COLO668 (cell line): Measurements from ENCODE around the gene CHKA.
A peak's percentile ranks its signal among the peaks of the same experiment; 100 is the strongest.

Experiments
- DNase-seq: peaks from one replicate; lab custom pipeline; 2025; ENCODE audit not compliant: unreplicated experiment; lab: John Stamatoyannopoulos, UW

The CHKA gene

DNA sequence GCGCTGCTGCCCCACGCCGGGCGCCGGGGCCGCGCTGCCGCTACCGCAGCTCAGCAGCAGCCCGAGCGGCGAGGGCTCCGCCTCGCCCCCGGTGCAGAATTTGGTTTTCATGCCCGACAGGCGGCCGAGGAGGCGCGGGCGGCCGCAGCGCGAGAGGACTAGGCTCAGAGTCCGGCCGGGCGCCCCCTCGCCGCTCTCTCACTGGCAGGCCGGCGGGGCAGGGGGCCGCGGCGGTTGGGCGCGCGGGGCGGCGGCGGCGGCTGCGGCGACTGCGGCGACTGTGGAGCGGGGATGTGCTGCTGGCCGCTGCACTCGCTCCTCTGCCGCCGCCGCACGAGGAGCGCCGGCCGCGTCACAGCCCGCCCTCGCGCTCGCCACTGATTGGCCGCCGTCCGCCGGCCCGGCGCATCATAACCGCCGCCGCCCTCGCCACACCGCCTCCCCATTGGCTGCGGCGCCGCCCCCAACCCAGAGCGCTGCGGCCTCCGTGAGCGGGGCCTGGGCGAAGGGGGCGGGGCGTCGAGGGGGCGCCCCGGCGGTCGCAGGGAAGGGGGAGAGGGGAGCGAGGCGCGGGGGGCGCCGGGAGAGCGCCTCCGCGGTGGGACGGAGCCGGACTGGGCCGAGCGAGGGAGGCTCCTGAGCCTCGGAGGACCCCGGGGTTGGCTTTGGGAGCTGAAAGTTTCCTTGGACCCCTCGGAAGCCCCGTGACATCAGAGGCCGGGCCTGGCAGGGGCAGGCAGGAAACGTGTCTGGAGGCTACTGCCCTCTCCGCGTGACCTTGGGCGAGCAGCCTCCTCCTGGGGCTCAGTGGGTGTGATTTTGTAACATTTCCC, at the start of gene CHKA:
TSS of gene CHKA (minus strand) at position 322 of the 833 bp plus-strand sequence. CDS start at position 111, 211 bp downstream.
- peak; percentile 96 for DNase-seq

DNA sequence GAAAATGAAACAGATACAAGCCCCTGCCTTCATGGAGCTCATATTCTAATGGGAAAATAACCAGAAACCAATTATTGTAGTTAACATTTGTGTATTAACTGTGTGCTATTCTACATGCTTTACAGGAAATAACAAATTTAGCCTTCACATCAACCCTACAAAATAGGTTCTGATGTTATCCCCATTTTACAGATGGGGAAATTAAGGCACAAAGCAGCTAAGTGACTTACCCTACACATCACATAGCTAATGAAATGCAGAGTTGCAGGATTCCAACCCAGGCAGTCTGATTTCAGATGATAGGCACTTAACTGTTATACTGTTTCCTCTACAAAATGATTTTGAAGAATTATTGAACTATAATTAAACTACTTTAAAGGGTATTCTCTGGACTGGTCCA, 48.3 kb upstream of the CHKA start:
- no peak for DNase-seq

DNA sequence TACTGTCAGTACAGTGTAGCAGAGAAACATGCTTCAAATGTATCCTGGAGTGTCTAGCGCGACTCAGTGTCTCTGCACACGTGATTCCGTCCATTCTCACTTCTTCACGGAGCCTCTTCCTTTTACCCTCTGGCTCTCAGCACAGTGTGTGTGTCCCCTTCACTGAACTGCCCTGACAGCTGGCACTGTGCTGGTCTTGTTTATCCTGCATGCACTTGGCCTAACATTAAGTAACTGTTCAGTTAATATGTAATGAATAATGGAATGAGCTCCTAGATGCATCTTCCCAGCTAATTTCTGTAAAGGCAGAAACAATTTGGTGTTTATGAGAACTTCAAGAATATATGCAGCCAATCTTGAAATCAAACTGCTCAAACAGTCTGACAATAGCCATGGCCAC, 47.5 kb upstream of the CHKA start:
- DNase-seq, result no peak

DNA sequence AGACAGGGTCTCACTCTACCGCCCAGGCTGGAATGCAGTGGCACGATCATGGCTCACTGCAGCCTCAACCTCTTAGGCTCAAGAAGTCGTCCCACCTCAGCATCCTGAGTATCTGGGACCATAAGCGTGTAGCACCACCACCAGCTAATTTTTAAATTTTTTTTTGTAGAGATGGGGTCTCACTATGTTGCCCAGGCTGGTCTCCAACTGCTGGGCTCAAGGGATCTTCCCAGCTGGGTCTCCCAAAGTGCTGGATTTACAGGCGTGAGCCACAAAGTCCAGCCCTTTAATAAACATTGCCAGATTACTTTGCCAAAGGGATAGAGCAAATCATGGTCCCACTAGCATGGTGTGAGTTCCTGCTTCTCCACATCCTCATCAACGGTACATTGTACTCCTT, 46.3 kb upstream of the CHKA start:
- no peak for DNase-seq

DNA sequence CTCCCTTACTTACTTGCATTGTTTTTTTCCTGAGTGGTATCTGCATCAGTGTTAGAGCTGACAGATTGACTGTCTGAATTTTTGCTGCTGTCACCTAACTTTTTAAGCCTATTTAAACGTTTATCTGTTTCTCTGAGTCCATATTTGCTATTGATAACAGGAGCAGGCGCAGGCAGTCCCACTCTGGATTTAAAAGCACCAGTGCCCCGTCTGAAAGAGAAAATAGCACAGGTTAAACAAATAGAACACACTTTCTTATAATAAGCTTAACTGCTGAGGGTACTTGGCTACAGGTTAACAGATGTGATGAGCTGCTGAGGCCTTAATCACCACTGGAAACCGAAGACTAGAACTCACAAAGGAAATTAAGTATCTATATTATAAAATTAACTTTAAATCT, 45.8 kb upstream of the CHKA start:
- no peak for DNase-seq

DNA sequence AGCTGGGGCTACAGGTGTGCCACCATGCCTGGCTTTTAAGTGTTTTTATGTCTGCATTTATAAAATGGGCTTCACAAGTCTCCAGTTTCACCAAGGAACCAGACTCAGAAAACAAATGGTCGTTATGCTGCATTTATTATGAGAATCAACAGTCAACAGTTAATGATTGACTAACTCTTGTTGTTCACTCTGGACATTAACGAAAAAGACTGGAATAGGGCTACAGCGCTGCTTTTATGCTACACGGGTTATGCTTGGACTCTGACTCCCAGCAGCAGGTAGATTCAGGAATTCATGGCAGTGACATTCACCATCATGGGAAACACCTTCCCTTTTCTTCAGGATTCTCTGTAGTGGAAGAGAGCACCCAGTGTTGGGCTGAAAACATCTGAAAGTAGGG, 44.4 kb upstream of the CHKA start:
- no peak for DNase-seq

DNA sequence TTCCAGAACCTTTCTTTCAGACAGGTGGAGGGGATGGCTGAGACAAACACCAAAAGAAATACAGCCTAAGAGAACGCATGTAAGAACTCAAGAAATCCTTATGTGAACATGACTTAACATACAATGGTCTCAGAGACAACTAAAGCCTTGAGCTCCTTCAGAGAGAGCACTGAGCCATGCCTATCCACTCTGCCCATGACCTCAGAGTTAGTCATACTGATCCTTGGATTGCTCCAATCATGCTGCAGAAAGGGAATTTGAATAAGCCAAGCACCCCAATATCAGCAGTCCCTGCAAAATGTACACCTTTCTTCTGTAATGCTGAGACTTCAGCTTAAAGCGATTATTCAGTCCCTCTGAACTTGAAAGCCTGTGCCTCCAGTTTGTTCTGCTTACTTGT, 43.2 kb upstream of the CHKA start:
- no peak for DNase-seq

DNA sequence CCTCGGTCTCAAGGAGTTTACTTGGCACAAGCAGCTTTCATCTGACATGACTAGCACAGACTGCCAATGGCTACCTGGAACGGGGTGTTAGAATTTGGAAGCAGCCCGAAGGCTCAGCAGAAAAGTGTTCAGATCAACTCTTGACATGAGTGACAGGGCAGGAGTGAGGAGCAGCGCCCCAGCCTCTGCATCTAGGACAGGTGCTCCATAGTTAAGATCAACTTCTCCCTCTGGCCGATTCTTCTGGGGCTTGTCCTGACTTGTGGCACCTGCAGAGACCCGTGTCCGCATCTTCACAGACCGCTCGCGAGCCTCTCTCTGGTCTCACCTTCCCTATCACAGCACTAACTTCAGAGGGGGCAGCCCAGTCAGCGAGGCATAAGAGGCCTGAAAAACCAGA, 42.5 kb upstream of the CHKA start:
- DNase-seq, result no peak

DNA sequence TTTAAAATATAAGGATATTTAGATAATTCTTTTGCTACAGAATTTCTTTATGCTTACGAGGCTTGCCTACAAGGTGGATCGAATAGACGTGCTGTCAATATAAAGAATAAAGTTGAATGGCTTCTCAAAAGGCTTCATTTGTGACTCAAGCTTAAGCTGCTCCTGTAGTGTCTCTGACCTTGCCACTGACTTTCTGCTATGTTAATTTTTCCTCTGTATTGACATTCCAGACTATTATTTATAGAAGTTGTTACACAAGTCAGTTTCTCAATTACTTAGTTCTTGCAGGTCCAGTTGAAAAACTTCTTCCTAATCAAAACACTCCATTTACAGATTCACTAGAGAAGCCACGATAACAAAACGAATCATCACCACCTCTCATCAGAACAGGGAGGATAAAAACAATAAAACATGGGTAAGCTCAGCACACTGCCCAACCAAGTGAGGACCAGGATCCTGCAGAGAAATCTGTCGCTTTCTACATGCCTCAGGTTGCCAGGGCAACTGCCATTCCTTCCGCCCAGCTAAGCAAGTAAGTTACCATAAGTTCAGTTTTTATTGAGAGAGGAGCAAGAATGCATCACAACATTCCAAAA, 39.0 kb upstream of the CHKA start:
- DNase-seq, result no peak

DNA sequence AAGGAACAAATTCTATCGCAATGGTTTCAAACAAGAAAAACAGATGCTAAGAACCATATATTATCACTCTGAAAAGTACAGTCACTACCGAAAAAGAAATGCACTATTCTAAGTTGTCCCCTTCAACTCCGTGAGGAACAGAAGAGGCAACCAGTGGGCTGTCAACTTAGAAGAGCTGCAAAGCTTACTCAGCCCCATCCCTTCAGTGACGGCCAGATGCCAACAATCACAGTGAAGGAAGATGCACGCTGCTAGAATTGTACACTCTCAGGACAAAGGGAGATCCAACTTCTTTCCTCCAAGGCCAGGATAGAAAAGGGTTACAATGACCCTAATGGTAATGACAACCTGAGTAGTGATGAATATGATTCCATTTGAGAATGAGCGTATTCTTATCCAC, 38.5 kb upstream of the CHKA start:
- no peak for DNase-seq

DNA sequence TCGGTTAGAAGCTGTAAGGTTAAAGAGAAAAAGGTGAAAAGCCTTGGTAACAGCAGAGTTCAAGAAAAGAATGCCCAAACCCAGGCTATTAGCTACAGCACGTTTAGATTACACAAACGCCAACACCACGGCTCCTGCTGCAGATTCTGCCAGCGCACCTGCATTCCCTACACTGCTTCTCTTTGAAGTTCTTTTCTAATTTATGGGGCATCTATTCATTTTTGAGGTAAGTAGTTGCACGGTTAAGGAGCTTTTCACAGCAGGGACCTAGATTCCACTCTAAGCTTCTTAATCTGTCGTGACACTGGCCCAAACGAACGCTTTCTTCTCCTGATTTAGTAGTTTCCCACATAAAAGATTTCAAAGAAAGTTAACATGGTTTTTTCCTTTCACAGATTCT, 38.0 kb upstream of the CHKA start:
- DNase-seq, result no peak

DNA sequence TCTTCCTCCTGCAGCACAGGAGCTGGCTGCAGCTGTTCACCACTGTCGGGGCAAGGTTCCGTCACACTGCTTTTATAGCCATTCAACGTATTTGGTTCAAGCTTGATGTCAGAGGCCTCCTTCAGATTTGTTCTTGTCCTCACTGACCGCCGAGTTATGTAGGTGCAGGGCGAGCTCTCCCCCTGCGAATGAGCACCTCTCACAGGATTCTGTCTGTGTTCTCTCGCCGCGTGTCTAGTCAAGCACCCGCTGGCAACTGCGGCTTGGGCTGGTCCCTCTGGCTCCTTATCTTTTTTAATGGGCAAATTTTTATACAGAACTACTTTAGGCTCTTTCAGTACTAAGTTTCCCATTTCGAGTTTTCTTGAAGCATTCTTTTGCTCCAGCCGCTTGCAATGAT, 37.4 kb upstream of the CHKA start:
- no peak for DNase-seq

DNA sequence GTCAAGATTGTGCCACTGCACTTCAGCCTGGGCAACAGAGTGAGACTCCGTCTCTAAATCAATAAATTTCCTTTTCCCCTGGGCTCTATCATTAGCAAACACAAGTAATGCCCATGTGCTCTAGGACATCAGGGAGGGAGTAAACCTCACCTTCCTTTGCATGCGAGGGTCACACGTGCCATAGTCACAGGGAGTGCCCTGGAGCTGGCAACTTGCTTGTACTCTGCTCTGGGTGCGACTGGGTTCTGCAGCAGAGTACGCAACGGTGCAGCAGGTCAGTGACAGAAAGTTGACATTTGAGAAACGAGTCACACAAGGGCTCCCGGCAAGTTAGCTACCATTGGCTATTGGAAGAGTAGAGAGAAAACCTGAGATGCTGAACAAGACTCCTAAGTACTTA, 32.6 kb upstream of the CHKA start:
- no peak for DNase-seq

DNA sequence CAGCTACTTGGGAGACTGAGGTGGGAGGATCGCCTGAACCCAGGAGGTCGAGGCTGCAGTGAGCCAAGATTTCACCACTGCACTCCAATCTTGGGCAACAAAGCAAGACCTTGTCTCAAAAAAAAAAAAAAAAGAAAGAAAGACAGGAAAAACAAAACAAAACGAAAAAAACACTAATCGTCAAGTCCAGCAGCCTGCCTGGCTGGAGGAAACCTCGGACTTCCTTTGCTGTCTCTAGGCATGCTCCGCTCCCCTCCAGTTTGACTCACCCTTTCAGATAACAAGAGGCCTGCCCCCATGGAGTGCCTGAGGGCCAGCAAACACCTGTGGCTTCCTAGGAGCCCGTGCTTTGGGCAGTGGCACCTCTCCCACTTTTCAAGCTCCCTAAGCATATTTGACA, 28.8 kb upstream of the CHKA start:
- DNase-seq, result no peak

DNA sequence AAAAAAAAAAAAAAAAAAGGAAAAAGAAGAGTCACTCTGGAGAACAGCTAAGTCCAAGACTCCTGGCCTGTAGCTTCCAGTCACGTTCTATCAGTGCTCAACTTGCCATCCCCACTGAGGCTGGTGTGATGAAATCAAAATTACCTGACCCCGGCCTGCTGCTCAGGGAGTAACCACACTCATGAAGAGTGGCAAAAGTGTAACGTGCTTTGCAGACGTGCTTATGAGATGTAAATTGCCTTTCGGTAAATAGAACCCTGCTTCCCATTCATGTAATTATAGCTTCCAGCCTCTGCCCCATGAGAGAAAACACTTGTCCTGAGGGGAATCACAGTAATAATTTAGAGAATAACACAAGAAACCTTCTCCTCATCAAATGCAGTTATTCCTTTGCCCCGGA, 28.2 kb upstream of the CHKA start:
- no peak for DNase-seq

DNA sequence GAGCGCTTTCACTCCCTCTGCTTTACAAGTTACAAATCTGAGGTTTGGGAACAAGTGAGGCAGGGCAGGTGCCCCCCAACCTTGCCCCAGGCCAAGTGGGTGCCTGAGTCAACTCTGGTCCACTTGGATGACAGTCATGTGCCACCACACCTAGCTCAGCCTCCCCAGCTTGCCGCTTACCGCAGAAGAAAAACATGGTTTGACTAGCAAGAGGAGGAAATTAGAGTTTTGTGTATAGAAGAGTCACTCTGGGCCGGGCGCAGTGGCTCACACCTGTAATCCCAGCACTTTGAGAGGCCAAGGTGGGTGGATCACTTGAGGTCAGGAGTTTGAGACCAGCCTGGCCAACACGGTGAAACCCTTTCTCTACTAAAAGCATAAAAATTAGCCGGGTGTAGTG, 27.7 kb upstream of the CHKA start:
- no peak for DNase-seq

DNA sequence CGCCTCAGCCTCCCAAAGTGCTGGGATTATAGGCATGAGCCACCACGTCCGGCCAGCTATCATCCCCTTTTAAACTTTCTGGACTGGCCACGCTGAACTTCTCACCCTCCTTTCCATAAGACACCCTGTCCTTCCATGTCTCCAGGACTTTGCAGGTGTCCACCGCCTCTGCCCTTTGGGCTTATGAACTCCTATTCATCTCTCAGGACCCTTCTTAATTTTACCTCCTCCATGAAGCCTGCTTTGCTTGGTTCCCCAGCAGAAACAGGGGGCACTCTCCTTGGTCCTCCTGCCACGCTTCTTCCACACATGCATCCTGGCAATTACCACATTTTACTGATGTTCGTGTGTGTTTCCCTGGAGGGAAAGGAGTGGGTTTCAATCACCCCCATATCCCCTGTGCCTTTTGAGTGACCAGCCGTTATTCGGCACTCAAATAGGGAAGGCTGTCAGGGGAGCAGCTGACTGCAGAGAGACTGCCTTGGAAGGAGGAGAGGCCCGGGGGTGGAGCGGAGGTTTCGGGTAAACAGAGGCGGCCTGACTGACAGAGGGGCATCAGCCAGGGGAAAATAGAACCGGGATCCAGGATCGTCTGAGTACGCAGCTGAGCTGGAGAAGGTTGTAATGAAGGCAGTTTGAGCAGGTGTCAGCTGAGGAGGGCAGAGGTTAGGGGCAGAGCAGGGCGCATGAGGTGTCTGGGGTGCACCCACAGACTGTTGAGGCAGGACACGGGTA, 27.1 kb upstream of the CHKA start:
- DNase-seq, result no peak

DNA sequence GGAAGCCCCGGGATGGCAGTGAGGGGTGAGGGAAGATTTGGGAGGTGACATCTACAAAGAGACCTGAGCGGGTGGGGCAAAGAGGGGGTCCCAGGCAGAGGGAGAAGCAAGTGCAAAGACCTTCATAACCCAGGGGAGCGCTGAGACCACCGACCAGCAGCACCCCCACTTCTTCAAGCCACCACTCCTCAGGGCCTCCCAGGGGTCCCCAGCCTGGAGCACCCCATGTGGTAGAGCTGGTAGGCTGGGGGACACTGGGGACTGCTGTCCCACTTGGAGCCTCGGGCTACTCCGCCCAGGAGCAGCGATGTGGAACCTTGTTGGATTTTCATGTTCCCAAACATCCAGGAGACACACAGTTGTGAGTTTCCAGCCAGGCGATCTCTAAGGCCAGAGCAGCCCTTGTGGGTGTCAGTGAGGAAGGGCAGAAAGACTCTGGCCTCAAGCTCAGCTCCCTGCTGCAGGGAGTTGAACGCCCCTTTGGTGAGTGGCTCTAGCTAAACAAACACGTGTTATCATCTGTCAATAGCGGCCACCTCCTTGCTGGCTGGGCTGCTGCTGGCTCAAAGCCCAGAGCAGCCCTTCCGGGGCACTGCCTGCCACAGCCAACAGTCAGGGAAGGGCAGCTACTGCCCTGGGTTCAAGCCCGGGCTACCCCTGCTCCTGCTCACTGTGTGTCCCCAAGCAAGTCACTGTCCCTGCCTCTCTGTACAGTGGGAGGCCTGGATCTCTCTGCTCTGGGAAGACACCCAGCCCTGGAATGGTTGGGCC, 25.7 kb upstream of the CHKA start:
- peak; percentile 81 for DNase-seq

DNA sequence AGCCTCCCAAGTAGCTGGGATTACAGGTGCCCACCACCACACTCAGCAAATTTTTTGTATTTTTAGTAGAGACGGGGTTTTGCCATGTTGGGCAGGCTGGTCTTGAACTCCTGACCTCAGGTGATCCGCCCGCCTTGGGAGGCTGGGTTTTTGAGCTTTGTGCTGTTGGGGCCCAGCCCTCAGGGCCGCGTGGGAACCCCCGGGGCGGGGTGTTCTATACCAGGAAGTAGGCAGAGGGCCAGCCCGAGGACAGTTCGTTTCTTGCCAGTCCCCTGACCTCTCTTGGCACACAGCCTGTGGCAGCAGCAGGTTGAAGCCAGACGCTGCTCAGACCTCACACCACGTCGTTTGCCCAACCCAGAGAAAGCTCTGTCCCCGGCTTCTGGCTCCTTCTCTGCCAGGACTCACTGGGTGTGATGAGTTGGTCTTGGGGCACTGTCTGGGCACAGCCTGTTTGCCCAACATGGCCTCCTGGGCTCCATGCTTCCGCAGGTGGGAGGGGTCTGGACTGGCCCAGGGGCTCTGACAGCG, 24.9 kb upstream of the CHKA start:
- peak; percentile 17 for DNase-seq

DNA sequence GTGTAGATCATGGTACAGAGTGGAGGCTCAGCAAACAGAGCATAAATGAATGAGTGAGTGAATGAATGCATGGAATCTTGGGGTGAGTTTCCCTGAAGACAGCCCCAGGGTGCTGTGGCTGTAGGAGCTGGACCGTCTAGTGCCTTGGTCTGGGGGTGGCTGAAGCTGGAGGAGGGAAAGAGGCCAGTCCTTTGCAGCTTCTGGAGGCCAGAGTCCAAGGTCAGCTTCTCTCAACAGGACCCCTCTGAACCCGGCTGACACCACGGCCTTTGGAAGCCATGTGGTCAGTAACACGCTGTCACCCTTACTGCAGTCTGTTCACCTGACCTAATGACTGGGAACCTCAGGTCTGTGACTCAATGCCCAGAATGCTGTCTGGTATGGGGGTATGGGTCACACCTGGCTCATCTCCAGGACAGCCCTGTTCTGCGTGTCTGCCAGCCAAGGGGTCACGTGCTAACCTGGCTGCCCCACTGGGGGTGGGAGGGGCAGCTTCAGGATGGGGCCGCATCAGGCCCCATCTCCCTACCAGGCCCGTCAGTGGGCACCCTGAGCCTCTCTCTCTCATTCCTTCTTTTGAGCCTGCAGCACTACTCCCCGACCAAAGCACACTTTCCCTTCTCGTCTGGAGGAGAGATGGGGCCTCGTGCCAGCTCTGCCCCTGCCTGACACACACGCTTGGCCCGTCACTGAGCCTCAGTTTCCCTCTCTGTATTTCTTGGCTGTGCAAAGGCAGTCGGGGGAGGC, 24.1 kb upstream of the CHKA start:
- no peak for DNase-seq

DNA sequence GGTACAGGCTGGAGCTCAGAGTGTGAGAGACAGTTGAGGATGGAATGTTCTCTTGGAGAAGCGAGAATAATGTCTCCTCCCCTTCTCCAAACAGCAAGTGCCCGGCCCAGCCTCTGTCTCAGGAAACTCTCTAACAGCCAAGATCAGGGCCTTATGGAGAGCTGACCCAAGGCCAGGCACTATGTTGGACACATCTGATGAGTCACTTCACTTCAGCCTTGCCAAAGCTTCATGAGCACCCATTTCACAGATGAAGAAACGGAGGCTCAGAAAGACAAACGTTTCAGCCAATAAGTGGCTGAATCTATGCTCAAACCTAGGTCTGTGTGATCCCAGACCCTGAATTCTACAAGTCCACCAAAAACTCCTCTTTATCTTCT, 22.1 kb upstream of the CHKA start:
- DNase-seq, result no peak
